OCI-LY3 (cell line): ENCODE data around the gene DNAJC15.

Experiments
- H2AFZ ChIP-seq: fragments of 200-600, 300-600 bp; shearing (Covaris generic); 2 replicates; pipeline ENCODE4 v1.6.0; 2014; ENCODE audit warnings: antibody characterized with exemption, low read depth, low read length
- H3K27ac ChIP-seq: fragments of 200-600, 300-600 bp; sonication (generic); 2 replicates; pipeline ENCODE4 v1.5.1; 2014; ENCODE audit warnings: mild to moderate bottlenecking, low read length, moderate library complexity, mixed read lengths
- H3K27me3 ChIP-seq: fragments of 200-600, 300-600 bp; sonication (generic); 2 replicates; pipeline ENCODE4 v1.6.1; 2014; ENCODE audit warnings: low read depth, low read length, mixed read lengths
- H3K36me3 ChIP-seq: fragments of 200-600, 300-600 bp; sonication (generic); replicated peaks from 2 replicates; pipeline ENCODE3; 2014; ENCODE audit warnings: low read depth, low read length, mixed read lengths
- H3K4me1 ChIP-seq: fragments of 300-600, 200-600 bp; sonication (generic); 2 replicates; pipeline ENCODE4 v1.6.1; 2014; ENCODE audit warnings: low read length, mixed read lengths
- H3K4me2 ChIP-seq: fragments of 200-600, 300-600 bp; sonication (generic); 2 replicates; pipeline ENCODE4 v1.6.1; 2014; ENCODE audit warnings: low read length, mixed read lengths
- H3K4me3 ChIP-seq: fragments of 300-600, 200-600 bp; sonication (generic); 2 replicates; pipeline ENCODE4 v1.5.1; 2014; ENCODE audit warnings: antibody characterized with exemption, mild to moderate bottlenecking, low read length, moderate library complexity
- H3K79me2 ChIP-seq: fragments of 300-600, 200-600 bp; shearing (Covaris generic); 2 replicates; pipeline ENCODE4 v1.6.1; 2014; ENCODE audit warnings: mild to moderate bottlenecking, low read length, mixed read lengths
- H3K9ac ChIP-seq: fragments of 300-600, 200-600 bp; shearing (Covaris generic); 2 replicates; pipeline ENCODE4 v1.6.0; 2014; ENCODE audit warnings: mild to moderate bottlenecking, low read length, moderate library complexity
- H3K9me3 ChIP-seq: fragments of 200-600, 300-600 bp; shearing (Covaris generic); 2 replicates; pipeline ENCODE4 v1.6.1; 2014; ENCODE audit warnings: low read length, mixed read lengths; ENCODE audit not compliant: insufficient read depth
- H4K20me1 ChIP-seq: fragments of 200-600, 300-600 bp; sonication (generic); 2 replicates; pipeline ENCODE4 v1.6.1; 2016; ENCODE audit warnings: low read length, mixed read lengths; ENCODE audit not compliant: insufficient read depth
- EZH2phosphoT487 ChIP-seq: fragments of 200-600 bp; shearing (Covaris generic); IDR thresholded peaks from 2 replicates; pipeline ENCODE4 v1.6.1; 2018; ENCODE audit warnings: antibody characterized with exemption, mixed run types, low read depth
- TF ChIP-seq, protein P1 (sequence below): fragments of 200-600, 300-600 bp; sonication (generic); IDR thresholded peaks from 2 replicates; pipeline ENCODE4 v1.5.1; 2014; ENCODE audit warnings: antibody characterized with exemption, low read length, low read depth

Gene DNAJC15

DNA sequence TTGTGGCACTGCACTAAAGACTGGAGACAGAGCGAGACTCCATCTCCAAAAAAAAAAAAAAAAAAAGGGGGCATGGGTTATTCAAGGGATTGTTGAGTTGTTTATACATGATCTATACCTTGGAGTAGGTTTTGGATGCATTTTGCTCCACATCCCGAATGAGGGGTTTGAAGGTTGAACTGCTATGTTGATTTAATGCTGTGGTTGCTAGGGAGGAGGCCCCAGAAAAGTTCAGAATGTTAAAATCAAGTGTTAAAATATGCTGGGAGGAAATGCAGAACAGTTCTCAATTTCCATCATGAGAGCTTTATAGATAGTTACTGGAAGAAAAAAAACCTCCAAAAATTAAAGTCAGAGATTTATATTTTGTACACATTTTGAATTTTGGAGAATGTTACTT, 116.5 kb downstream of the DNAJC15 start:
- H2AFZ ChIP-seq = no peak overlapping the region
- H3K79me2 ChIP-seq = no peaks in the 10 kb centered on the region
- H3K9ac ChIP-seq = no peak overlapping the region
- peaks cover 8% of the 10 kb centered on the region; the same call in 1 of the 2 replicates for H3K27me3 ChIP-seq
- H3K4me2 ChIP-seq = no peak overlapping the region
- H3K36me3 ChIP-seq = no peaks in the 10 kb centered on the region
- no peaks in the 10 kb centered on the region for H3K4me1 ChIP-seq
- H3K9me3 ChIP-seq = no peaks in the 10 kb centered on the region
- TF ChIP-seq, protein P1, sequence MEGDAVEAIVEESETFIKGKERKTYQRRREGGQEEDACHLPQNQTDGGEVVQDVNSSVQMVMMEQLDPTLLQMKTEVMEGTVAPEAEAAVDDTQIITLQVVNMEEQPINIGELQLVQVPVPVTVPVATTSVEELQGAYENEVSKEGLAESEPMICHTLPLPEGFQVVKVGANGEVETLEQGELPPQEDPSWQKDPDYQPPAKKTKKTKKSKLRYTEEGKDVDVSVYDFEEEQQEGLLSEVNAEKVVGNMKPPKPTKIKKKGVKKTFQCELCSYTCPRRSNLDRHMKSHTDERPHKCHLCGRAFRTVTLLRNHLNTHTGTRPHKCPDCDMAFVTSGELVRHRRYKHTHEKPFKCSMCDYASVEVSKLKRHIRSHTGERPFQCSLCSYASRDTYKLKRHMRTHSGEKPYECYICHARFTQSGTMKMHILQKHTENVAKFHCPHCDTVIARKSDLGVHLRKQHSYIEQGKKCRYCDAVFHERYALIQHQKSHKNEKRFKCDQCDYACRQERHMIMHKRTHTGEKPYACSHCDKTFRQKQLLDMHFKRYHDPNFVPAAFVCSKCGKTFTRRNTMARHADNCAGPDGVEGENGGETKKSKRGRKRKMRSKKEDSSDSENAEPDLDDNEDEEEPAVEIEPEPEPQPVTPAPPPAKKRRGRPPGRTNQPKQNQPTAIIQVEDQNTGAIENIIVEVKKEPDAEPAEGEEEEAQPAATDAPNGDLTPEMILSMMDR = no peak
- TF ChIP-seq EZH2phosphoT487 = no peak
- H3K27ac ChIP-seq = no peak overlapping the region
- H4K20me1 ChIP-seq = no peaks in the 10 kb centered on the region
- no peak overlapping the region for H3K4me3 ChIP-seq

DNA sequence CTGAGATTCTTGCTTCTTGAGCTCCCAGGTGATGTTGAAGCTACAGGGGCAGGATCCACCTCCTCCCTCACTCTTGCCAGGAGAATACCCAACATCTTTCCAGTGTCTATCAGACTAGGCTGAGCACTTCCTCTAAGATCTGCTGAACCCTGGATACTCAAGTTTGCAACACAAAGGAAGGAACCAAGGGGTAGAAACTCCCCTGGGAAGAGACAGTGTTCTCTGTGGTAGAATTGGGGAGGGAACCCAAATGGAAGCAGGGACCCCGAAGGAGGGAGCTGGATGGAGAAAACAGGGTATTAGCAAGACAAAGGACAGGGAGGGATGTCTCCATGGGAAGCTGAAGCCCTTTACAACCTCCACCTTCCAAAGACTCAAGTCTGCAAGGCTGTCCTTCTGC, 117.6 kb downstream of the DNAJC15 start:
- TF ChIP-seq, protein P1 = no peak
- no peak for TF ChIP-seq EZH2phosphoT487
- no peak overlapping the region for H3K4me2 ChIP-seq

DNA sequence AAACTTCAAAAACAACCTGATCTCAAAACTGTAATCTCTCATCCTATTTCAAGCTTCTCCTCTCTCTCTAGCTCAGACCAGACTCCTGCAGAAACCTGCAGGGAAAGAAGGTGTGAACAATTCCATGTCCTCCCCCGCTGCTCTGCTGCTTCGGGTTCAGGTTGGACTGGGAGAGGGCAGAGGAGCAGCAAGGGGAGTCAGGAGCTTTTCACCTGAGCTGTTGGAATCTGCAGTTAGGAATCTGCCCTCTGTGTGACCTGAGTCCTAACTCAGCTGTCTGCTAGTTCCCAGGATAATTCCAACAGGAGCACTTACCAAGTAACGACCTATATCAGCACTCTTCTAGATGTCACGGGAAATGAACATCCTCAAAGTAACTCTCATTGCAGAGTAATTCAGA, 118.3 kb downstream of the DNAJC15 start:
- no peak for TF ChIP-seq EZH2phosphoT487
- H3K27me3 ChIP-seq = peaks cover 18% of the 10 kb centered on the region
- no peaks in the 10 kb centered on the region for H4K20me1 ChIP-seq
- H3K9me3 ChIP-seq = no peaks in the 10 kb centered on the region
- H3K4me3 ChIP-seq = no peak overlapping the region
- no peak overlapping the region for H3K9ac ChIP-seq
- no peak overlapping the region for H2AFZ ChIP-seq
- H3K36me3 ChIP-seq = no peaks in the 10 kb centered on the region
- H3K4me2 ChIP-seq = no peak overlapping the region
- no peaks in the 10 kb centered on the region for H3K79me2 ChIP-seq
- H3K27ac ChIP-seq = no peak overlapping the region
- H3K4me1 ChIP-seq = no peaks in the 10 kb centered on the region

More for the DNA sequence above, 117.6 kb downstream of the DNAJC15 start:
- Histone ChIP-seq H3K27ac (no peak overlapping the region), H4K20me1 (no peaks in the 10 kb centered on the region), H3K4me1 (no peaks in the 10 kb centered on the region), H3K79me2 (no peaks in the 10 kb centered on the region), H3K9me3 (no peaks in the 10 kb centered on the region), H2AFZ (no peak overlapping the region), H3K36me3 (no peaks in the 10 kb centered on the region), H3K4me3 (no peak overlapping the region), H3K27me3 (peaks cover 11% of the 10 kb centered on the region; the same call in 1 of the 2 replicates), H3K9ac (no peak overlapping the region)

DNA sequence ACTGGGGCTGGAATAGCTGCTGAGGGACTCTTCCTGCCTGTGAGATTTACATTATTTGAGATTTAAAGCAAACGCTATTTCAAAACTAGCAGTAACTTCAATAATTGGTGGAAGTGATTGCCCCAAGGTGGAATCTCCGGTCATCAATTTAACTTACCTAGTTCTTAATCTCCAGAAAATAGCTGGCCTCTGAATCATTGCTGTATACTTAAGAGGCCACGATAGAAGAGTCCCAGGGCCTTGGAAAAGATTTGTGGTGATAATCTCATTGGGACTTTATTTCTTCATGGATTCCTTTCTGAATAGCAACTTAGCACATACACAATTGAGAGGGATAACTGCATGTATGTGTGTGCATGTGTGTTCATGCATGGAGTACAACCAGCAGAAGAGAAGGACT, 120.2 kb downstream of the DNAJC15 start:
- Histone ChIP-seq H3K4me1 (no peaks in the 10 kb centered on the region), H4K20me1 (no peaks in the 10 kb centered on the region), H3K9me3 (no peaks in the 10 kb centered on the region), H2AFZ (no peak overlapping the region), H3K9ac (no peak overlapping the region), H3K36me3 (no peaks in the 10 kb centered on the region), H3K4me2 (no peak overlapping the region), H3K27ac (no peak overlapping the region), H3K79me2 (no peaks in the 10 kb centered on the region), H3K27me3 (peaks cover 27% of the 10 kb centered on the region), H3K4me3 (no peak overlapping the region)
- no peak for TF ChIP-seq EZH2phosphoT487
- TF ChIP-seq, protein P1 = no peak
